Measurements from ENCODE around the gene RTN4RL1. TPM values are rescaled to one million over a fixed set of nuclear protein-coding genes. Genes with fewer than 3 reads are reported as not detected.
A peak's percentile ranks its signal among the peaks of the same experiment; 100 is the strongest.

The RTN4RL1 gene
- total RNA-seq, 1 donor from 2014 or later, result not detected

DNA sequence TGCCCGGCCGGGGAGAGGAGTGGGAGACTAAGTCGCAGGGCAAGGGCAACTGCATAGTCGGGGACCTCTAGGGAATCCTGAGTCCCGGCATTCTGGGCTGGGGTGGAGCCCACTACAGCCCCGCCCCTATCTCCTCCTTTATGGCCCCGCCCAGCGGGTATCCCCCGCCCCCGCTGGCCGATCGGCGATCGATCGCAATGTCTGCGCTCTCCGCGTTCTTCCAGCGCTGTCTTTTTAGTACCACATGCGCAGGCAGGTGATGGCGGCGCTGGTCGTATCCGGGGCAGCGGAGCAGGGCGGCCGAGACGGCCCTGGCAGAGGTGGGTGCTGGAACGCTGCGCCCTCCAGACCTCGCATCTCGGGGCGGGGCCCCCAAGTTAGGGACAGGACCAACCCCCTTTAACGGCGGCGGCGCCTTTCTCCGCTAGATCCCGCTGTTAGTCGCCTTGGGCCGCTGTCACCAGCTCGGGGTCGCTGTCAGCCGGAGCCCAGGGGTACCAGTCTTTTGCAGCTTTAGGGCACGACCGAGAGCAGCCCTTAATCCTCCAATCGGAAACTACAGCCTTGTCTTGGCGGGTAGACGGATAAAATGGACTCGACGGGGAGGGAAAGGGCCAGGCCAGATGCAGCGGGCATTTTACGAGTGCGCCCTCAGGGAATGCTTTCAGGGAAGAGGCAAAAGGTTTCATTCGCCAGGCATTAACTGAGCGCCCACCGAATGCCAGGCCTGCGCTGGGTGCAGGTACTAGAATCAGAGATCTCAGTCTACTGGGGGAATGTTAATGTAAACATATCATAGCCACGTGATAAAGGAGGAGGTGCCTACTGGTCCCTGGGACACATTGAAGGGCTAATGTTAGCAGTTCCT lies 5.0 kb upstream of the RTN4RL1 start, which contains the start of gene DPH1:
TSS of gene DPH1 (plus strand) at position 243 of the 868 bp plus-strand sequence. CDS start at position 260, 17 bp downstream.
- Mint-ChIP-seq H3K36me3 (ENCODE audit: low read depth, unreplicated experiment) (peaks cover 4% of the 10 kb centered on the region), H3K4me3 (ENCODE audit: unreplicated experiment) (peak within 1 kb of the TSS; percentile 93), H3K4me1 (ENCODE audit: unreplicated experiment) (peaks cover 10% of the 10 kb centered on the region), H3K27ac (ENCODE audit: unreplicated experiment) (no peak within 1 kb of the TSS), H3K27me3 (ENCODE audit: unreplicated experiment) (peaks cover 12% of the 10 kb centered on the region), H3K9me3 (ENCODE audit: unreplicated experiment) (no peaks in the 10 kb centered on the region)
- peak; percentile 84 for DNase-seq (ENCODE audit: low spot score)
- TF ChIP-seq, protein P1, sequence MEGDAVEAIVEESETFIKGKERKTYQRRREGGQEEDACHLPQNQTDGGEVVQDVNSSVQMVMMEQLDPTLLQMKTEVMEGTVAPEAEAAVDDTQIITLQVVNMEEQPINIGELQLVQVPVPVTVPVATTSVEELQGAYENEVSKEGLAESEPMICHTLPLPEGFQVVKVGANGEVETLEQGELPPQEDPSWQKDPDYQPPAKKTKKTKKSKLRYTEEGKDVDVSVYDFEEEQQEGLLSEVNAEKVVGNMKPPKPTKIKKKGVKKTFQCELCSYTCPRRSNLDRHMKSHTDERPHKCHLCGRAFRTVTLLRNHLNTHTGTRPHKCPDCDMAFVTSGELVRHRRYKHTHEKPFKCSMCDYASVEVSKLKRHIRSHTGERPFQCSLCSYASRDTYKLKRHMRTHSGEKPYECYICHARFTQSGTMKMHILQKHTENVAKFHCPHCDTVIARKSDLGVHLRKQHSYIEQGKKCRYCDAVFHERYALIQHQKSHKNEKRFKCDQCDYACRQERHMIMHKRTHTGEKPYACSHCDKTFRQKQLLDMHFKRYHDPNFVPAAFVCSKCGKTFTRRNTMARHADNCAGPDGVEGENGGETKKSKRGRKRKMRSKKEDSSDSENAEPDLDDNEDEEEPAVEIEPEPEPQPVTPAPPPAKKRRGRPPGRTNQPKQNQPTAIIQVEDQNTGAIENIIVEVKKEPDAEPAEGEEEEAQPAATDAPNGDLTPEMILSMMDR (IDR thresholded peaks at IDR 0.05; ENCODE audit: unreplicated experiment), result no peak

DNA sequence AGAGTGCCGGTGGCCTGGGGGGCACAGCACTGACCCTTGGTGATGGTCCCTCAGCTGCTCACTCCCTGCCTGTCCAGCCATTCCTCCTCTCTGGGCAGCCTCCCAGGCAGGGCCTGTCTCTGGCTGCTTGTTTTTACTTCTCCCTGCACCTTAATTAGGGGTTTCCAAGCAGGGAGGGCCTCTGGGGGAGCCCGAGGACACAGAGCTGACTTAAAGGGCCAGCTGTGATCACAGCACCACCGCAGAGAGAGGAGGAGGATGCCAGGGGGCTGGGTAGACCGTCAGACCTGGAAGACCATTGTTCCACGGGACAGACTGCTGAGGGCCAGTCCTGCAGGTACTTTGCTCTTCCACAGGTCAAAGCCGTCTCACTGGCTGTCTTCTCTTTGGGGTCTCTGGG lies 3.6 kb upstream of the RTN4RL1 start:
- TF ChIP-seq, protein P1 (IDR thresholded peaks at IDR 0.05; ENCODE audit: unreplicated experiment), result no peak
- no peaks in the 10 kb centered on the region for H3K9me3 Mint-ChIP-seq (ENCODE audit: unreplicated experiment)
- H3K4me3 Mint-ChIP-seq (ENCODE audit: unreplicated experiment), result no peak overlapping the region
- H3K27ac Mint-ChIP-seq (ENCODE audit: unreplicated experiment), result no peak overlapping the region
- peaks cover 10% of the 10 kb centered on the region for H3K4me1 Mint-ChIP-seq (ENCODE audit: unreplicated experiment)
- peaks cover 12% of the 10 kb centered on the region for H3K27me3 Mint-ChIP-seq (ENCODE audit: unreplicated experiment)
- H3K36me3 Mint-ChIP-seq (ENCODE audit: low read depth, unreplicated experiment), result peaks cover 4% of the 10 kb centered on the region
- no peak for DNase-seq (ENCODE audit: low spot score)

DNA sequence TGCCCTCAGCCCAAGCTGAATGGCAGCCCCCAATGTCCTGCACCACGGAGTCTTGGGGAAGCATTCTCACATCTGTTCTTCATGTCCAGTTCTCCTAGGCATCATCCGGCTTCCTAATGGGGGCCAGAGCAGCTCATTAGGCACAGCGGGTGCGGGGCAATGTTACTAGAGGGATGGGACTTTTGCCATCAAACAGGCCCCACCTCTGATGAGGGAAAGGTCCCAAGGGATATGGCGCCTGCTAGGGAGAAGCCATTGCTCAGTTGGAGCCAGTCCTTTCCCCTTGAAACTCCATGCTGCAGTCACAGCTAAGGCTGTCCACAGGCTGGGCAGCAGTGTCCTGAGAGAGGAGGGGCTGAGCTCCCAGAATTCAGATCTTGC lies 3.1 kb upstream of the RTN4RL1 start:
- Mint-ChIP-seq H3K36me3 (ENCODE audit: low read depth, unreplicated experiment) (peaks cover 4% of the 10 kb centered on the region), H3K27me3 (ENCODE audit: unreplicated experiment) (peaks cover 15% of the 10 kb centered on the region), H3K27ac (ENCODE audit: unreplicated experiment) (no peak overlapping the region), H3K4me3 (ENCODE audit: unreplicated experiment) (no peak overlapping the region), H3K9me3 (ENCODE audit: unreplicated experiment) (no peaks in the 10 kb centered on the region), H3K4me1 (ENCODE audit: unreplicated experiment) (peaks cover 10% of the 10 kb centered on the region)
- TF ChIP-seq, protein P1 (IDR thresholded peaks at IDR 0.05; ENCODE audit: unreplicated experiment), result no peak
- DNase-seq (ENCODE audit: low spot score), result no peak

DNA sequence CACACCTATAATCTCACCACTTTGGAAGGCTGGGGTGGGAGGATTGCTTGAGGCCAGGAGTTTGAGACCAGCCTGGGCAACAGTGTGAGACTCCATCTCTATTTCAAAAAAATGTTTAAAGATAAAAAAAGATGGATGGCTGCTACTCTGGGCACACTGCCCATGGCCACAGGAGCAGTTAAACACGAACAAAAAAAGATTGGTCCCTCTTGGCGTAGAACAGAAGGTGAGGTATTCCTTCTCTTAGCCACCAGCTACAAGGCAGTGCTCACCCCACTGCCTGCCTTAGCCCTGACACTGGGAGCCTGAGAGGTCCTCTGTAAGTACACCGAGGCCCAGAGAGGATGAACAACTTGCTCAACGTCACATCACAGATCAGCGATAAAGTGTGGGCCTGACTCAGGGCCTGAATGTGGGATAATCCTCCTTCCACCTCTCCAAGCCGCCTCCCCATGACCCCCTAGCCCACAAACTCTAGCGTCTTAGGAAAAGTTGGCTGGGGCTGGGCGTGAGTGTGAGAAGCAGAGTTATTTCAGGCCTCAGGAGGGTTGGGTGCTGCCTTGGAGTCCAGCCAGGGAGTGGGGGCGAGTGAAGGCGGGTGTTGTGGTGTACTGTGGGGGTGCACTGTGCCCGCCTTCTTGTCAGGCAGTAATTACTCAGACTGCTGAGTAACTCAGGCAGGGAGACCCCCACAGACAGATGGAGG lies 2.5 kb upstream of the RTN4RL1 start:
- H3K27me3 Mint-ChIP-seq (ENCODE audit: unreplicated experiment), result peaks cover 18% of the 10 kb centered on the region
- peaks cover 4% of the 10 kb centered on the region for H3K36me3 Mint-ChIP-seq (ENCODE audit: low read depth, unreplicated experiment)
- peaks cover 10% of the 10 kb centered on the region for H3K4me1 Mint-ChIP-seq (ENCODE audit: unreplicated experiment)
- no peak for DNase-seq (ENCODE audit: low spot score)
- H3K9me3 Mint-ChIP-seq (ENCODE audit: unreplicated experiment), result no peaks in the 10 kb centered on the region
- H3K4me3 Mint-ChIP-seq (ENCODE audit: unreplicated experiment), result no peak overlapping the region
- TF ChIP-seq, protein P1 (IDR thresholded peaks at IDR 0.05; ENCODE audit: unreplicated experiment), result no peak
- no peak overlapping the region for H3K27ac Mint-ChIP-seq (ENCODE audit: unreplicated experiment)

All from endothelial cell (in vitro differentiated cells).